Skeletal muscle cell (primary cell): Measurements from ENCODE around the gene WASHC4.

Source experiments
- DNase-seq: peaks from one replicate; pipeline ENCODE4 v3.0.0-alpha.2; 2010; ENCODE audit warnings: low read depth
- H3K4me3 ChIP-seq: 2 replicates; pipeline ENCODE4 v1.5.1; 2011; ENCODE audit warnings: low read depth, mild to moderate bottlenecking, control low read depth, low read length, moderate library complexity

WASHC4 gene, protein sequence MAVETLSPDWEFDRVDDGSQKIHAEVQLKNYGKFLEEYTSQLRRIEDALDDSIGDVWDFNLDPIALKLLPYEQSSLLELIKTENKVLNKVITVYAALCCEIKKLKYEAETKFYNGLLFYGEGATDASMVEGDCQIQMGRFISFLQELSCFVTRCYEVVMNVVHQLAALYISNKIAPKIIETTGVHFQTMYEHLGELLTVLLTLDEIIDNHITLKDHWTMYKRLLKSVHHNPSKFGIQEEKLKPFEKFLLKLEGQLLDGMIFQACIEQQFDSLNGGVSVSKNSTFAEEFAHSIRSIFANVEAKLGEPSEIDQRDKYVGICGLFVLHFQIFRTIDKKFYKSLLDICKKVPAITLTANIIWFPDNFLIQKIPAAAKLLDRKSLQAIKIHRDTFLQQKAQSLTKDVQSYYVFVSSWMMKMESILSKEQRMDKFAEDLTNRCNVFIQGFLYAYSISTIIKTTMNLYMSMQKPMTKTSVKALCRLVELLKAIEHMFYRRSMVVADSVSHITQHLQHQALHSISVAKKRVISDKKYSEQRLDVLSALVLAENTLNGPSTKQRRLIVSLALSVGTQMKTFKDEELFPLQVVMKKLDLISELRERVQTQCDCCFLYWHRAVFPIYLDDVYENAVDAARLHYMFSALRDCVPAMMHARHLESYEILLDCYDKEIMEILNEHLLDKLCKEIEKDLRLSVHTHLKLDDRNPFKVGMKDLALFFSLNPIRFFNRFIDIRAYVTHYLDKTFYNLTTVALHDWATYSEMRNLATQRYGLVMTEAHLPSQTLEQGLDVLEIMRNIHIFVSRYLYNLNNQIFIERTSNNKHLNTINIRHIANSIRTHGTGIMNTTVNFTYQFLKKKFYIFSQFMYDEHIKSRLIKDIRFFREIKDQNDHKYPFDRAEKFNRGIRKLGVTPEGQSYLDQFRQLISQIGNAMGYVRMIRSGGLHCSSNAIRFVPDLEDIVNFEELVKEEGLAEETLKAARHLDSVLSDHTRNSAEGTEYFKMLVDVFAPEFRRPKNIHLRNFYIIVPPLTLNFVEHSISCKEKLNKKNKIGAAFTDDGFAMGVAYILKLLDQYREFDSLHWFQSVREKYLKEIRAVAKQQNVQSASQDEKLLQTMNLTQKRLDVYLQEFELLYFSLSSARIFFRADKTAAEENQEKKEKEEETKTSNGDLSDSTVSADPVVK

DNA sequence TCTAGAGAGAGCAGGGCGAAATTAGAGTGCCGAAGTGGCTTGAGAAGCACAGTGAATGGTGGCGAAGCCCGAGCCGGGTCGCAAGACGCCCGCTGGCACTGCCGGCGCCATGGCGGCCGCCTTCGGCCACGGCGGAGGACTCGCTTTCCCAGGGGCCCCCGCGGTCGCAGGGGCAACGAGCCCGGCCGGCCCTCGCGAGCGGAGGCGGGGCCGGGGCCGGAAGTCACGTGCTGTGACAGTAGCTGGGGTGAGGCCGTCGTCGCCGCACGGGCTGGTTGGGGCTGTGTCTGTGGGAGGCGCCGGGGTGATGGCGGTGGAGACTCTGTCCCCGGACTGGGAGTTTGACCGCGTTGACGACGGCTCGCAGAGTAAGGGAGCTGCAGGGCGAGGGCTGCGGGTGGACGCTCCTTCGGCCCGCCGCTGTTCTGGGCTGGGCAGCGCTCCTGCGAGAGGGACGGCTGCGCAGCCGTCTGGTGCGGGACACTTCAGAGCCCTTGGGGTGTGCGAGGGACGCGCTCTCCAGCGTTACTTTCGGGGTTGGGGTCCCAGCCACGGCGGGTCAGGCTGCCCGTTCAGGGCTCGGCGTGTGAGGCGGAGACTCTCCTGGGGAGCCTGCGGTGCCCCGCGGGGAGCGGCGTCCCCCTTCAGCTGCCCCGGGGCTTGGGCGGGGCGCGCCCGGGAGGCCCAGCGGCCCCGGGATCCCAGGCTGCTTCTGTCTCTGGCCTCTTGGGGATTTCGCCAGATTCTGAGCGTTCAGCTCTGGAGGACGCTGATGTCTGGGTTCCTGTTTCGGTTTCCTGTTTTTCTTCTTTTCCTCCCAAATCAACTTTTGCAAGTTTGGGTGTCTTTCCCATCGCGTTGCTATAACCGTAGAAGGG is at the start of gene WASHC4:
Gene WASHC4, plus strand, starts transcription at position 238 of the 878 bp plus-strand sequence. Its CDS starts 70 bp downstream, at position 308.
- peak within 1 kb of the TSS; percentile 93 for H3K4me3 ChIP-seq
- peak; percentile 67 for DNase-seq

DNA sequence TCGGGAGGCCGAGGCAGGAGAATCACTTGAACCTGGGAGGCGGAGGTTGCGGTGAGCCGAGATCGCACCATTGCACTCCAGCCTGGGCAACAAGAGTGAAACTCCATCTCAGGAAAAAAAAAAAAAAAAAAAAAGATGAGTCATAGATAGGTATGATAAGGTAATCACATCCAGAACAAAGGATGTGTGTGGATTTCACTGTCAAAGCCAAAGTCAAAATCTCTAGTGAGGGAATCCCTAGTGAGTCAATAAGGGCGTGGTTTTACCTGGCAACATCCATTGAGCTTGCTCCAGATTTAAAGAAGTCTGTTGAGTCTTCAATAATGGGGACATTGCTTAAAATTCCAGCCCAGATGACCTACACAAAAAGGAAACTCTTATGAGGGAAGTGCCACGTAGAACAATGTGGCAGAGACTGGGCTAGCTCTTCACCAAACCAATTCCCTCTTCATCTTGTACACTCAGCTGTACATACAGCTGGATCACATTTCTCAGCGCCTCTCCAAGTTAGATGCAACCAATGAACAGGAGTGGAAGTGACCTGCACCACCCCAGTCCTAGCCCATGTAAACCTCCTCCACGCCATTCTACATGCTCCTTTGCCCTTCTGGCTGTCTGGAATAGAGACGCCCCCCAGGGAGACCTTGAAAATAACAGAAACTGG is 46.7 kb upstream of the WASHC4 start:
- DNase-seq, result no peak

DNA sequence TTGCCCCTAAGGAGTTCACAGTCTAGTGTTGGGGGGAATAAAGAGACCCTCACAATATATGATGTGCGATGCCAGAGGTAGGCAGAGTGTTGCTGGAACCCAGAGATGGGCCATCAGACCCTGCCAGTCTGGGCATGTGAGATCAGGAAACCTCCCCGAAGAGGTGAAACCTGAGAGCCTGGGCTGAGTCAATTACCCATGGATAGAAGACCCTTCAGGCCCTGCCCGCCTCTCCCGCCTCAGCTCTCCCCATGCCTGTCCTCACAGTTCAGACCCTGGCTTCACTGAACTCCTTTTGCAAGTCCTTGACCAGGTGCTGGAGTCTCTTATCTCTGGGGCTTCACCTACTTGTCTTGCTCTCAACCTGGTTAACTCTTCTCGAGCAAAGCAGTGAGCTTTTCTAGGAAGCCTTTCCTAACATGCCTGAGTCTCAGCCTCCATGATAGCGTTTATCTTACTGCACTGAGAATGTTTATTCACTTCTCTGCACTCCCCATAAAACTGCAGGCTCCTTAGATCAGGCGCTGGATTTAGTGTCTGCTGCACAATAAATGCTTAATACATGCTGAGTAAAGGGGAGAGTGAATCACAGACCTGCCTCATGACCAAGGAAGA is 42.9 kb upstream of the WASHC4 start:
- no peak for DNase-seq
- no peak overlapping the region for H3K4me3 ChIP-seq

More for the DNA sequence above, 46.7 kb upstream of the WASHC4 start:
- H3K4me3 ChIP-seq, result no peak overlapping the region

DNA sequence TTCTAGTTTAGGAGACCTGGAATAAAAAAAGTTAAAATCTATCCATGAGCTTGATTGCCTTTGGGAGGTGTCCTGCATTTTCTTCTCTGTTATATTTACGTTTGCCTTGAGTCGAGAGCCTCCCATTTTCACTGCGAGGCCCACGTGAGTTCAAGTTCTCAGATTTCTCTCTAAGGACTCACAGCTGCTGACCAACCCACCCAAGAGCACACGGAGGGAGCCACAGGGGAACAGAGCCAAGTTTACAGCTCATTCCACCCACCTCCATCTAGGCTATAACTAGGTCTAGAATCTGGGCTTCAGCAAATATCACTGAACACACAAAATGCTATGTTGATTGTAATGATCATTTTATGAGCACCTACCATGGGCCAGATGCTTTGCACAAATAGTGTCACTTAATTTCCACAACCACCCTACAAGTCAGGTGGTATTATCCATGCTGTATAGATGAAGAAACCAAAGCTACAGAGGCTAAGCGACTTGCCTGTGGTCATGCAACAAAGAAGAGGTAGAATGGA is 40.0 kb upstream of the WASHC4 start:
- H3K4me3 ChIP-seq, result no peak overlapping the region
- peak; percentile 56 for DNase-seq

DNA sequence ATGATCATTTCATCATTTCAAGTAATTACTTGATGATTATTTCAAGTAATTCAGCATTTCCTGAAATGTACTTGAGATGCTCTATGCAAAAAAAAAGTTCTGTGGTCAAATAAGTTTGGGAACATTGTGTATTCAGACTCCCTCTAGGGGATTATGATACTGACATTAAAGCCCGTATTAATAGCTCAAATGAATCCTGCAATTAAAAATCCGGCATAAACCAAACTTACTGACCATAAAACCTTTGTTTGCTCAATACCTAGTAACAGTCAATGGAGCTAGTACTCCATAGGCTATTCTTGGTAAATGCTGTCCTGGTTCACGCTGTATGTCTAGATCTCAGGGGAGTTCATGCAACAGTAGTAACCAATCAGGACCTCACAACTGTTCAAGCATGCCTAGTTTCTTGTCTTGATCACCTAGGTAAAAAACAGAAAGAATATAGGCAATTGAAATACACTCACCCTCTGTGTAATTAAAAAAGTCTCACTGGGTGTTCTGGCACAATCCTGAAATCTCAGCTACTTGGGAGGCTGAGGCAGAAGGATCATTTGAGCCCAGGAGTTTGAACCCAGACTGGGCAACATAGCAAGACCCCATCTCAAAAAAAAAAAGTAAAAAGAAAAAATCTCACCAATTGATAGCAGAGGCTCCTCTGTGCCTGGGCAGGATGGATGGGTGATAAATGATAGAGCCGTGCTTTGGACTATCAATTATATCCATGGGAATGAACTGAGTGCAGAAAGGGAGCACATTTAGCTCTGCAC is 37.4 kb upstream of the WASHC4 start:
- H3K4me3 ChIP-seq, result no peak overlapping the region

DNA sequence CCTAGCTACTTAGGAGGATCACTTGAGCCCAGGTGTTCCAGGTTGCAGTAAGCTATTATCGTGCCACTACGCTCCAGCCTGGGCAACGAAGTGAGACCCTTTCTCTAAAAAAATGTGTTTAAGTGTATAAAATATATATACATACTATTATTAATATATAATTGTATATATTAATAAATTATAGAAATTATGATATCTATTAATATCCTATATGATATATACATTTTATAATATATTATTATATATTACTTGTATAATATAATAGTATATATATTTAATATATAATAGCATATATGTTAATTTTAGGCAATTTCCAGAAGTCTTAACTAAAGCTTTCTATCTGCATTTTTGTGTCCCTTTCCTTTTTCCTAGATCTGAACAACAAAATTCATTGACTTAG is 35.5 kb upstream of the WASHC4 start:
- DNase-seq, result no peak
- H3K4me3 ChIP-seq, result no peak overlapping the region

More for the DNA sequence above, 37.4 kb upstream of the WASHC4 start:
- DNase-seq, result peak; percentile 17

DNA sequence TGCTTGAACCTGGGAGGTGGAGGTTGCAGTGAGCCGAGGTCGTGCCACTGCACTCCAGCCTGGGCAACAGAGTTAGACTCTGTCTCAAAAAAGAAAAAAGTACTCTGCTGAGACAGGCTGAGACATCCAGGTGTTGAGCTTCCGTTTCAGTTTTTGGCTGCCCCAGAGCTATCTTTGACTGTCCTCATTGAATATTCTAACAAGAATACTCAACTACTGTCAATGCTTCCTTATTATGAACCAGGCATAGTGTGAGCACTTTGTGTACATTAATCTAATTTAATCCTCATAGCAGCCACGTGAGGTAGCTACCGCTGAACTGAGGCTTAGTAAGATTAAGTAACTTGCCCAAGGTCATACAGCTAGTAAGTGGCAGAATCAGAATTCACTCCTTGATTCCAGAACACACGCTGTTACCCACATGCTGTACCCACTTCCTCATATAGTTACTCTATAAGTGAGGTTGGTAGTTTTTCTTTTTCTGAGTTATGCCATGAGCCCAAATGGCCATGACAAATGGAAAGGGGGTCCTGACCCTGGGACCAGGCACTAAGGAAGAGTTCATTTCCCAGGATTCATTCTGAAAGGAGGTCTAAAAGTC is 34.5 kb upstream of the WASHC4 start:
- DNase-seq, result no peak
- no peak overlapping the region for H3K4me3 ChIP-seq

DNA sequence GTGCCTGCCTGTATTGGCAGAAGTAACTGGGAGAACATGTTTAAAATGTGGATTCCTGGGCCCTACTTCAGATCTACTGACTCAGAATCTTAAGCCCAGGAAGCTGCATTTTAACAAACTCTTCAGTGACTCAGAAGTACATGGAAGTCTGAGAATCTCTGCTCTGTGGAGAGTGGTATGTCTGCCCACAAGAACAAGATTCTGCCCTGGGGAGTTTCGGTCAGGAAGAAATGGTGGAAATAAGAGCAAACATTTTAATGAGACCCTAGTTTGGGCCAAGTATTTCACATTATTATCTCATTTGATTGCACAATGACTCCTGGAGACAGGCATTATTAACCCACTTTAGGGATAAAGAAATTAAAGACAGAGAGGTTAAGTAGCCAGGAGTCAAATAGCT is 31.4 kb upstream of the WASHC4 start:
- peak; percentile 68 for DNase-seq
- no peak overlapping the region for H3K4me3 ChIP-seq

DNA sequence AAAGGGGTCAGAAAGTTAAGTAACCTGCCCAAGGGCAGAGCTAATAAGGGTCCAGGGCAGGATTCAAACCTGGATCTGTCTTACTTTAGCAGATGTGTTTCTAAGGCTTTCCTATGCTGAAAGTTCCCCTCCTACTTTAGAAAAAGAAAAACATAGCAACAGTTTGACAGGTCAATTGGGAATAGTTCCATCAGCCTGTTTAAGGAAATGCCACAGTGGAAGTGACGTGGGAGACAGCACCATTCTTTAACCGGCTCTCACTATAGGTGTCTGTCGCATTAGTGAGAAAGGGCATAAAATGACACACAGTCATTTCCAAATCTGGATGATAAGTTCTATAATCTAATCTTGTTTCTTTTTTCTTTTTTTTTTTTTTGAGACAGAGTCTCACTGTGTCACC is 30.6 kb upstream of the WASHC4 start:
- DNase-seq, result no peak
- no peak overlapping the region for H3K4me3 ChIP-seq

DNA sequence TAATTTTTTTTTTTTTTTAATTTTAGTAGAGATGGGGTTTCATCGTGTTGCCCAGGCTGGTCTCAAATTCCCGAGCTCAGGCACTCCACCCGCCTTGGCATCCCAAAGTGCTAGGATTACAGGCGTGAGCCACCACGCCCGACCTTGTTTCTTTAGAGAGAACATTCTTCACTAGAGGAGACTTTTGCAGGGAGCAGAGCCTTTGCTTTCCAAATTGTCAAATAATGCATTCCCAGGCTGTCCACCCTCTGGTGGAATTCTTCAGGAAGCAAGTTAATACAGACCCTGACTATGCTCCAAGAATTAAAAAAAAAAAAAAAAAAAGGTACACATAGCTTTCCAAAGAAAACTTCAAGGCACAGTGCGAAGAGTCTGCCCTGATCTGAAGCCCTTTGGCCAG is 30.1 kb upstream of the WASHC4 start:
- DNase-seq, result no peak
- no peak overlapping the region for H3K4me3 ChIP-seq

DNA sequence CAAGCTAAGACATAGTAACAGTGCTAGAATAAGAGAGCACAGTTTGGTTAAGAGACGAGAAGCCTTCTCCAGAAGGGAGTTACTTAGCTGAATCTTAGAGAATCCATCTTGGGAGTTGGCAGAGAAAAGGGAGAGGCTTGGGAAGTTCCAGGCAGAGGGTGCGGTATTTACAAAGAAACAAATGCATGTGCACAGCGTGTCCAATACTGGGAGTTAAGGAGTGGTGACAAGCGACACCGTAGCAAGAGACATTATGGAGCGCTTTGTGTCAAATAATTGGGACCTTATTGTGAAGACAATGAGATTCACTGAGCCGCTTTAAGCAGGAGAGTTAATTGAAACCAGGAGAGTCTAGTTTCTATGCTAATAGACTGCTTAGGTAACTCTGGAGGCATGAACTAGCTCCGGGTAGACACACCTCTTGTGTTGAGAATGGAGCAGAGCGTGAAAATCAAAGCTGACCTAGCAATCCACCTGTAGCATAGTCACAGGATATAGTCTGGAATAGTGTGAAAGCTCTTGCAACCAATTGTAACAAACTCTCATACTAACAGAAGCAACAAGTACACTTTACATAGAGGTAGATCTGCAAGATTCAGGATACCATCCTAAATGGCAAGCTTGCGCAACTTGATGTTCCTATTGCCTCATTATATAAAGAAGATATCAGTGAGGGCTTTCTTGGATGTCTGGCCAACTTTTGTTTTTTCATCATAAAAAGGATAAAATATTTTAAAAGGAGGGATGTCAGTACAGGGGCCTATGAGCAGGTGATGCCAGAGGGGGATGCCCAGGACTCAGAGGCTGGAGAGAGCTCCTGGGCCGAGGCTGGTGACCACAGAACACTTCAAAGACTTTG is 28.6 kb upstream of the WASHC4 start:
- no peak for DNase-seq

DNA sequence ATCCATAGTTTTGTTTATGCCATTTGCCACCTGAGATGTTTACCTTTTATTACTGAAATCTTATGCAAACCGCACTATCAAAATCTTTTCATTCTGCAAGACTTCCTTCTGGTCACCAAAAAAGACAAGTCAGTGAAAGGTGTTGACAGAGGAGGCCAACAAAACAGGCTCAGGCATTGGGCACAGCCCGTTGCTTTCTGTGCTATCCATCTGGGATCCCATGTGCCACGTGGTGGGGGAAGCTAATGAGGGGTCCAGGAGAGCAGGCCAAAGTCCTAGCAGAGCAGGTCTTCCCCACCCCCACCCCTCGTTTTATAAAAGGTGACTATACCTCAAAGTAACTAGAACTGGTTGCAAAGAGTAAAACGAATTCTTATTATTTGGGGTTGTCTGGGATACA is 24.5 kb upstream of the WASHC4 start:
- peak overlapping the region; percentile 86 for H3K4me3 ChIP-seq
- DNase-seq, result no peak

More for the DNA sequence above, 28.6 kb upstream of the WASHC4 start:
- no peak overlapping the region for H3K4me3 ChIP-seq

DNA sequence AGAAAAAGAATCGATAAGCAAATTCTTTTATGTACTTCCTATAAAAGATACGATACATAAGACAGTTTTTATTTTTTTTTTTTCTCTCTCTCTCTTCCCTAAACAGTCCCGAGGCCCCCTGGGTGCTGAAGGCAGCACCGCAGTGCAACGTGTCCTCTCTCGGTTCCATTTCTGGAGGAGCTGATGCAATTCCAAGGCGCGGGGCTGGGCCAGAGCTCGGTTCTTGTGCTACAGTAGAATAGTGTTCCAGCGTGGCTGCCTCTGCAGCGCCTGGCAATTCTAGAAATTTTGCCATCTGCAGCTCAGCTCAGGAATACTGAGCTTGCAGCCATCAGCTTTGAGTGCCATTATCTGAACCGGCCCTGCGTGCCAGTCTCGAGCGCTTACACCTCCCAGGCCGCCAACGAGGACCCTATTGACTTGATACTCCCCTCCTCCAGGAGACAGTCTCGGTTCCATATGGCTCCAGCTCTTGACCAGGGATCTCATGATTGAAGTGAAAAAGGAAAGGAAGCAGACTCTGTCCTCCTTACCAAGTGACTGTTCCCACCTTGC is 23.9 kb upstream of the WASHC4 start:
- peak; percentile 36 for DNase-seq
- peak overlapping the region; percentile 86 for H3K4me3 ChIP-seq

DNA sequence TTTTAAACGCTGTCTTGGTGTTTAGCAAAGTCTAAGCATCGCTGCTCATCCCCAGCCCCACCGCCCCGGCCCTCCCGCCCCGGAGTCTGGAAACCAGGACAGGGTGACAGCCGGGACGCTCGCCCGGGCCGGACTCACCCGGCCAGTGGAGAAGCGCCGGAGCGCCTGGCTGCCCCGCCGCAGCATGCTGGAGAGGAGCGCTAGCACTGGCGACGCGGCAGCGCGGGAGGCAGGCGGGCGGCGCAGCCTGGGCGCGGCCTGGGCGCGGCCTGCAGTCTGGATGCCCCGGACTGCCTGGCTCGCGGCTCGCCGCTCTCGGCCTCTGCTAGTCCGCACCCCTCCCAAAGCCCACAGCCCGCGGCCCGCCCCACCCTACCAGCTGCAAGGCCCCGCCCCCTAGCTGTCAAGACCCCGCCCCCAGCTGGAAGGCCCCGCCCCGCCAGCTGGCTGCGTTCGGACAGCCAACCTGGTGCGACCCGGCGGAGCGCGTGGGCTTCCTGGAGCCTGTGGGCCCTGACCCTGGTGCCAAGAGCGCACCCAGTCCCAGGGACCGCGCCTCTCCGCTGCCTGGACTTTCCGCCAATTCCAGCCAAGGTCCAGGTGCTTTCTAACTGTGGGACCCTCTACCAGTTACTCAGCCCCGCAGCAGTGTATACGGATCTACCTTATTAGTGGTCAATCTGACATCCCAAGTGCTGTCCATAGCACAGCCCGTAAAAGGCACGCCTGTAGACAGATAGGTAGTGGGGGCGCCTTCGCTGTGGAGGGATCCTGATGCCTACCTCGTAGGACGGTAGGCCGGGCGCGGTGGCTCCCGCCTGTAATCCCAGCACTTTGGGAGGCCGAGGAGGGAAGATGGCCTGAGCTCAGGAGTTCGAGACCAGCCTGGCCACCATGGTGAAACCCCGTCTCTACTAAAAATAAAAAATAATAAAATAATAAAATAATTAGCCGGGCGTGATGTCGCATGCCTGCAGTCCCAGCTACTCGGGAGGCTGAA is 23.0 kb upstream of the WASHC4 start, which contains the start of gene ALDH1L2:
Gene ALDH1L2, minus strand, starts transcription at position 208 of the 1,000 bp plus-strand sequence. Its CDS starts 22 bp downstream, at position 186.
- DNase-seq, result peak; percentile 80
- peak within 1 kb of the TSS; percentile 86 for H3K4me3 ChIP-seq
